HFFc6 (cell line): ENCODE data around the gene ME3. TPM values are rescaled to one million over a fixed set of nuclear protein-coding genes. Genes with fewer than 3 reads are reported as not detected.
"Not testable (repeated sequence)": the region's sequence is repeated elsewhere in the genome, so short reads cannot be mapped to it uniquely, and the experiment has no call there.

ENCODE experiments used
- DNase-seq: peaks from one replicate; pipeline ENCODE4 v3.0.0-alpha.2; 2018
- H3K27ac Mint-ChIP-seq: 2 replicates; pipeline ENCODE4 v1.8.0; 2020; ENCODE audit warnings: mild to moderate bottlenecking, mixed read lengths
- H3K27me3 Mint-ChIP-seq: 2 replicates; pipeline ENCODE4 v1.8.0; 2021; ENCODE audit warnings: mild to moderate bottlenecking, moderate library complexity, mixed read lengths; ENCODE audit not compliant: insufficient read depth
- H3K36me3 Mint-ChIP-seq: 2 replicates; pipeline ENCODE4 v1.8.0; 2021; ENCODE audit warnings: low read depth, mixed read lengths
- H3K4me1 Mint-ChIP-seq: 2 replicates; pipeline ENCODE4 v1.8.0; 2020; ENCODE audit warnings: low read depth, mixed read lengths
- H3K4me3 Mint-ChIP-seq: 2 replicates; pipeline ENCODE4 v1.8.0; 2020; ENCODE audit warnings: mild to moderate bottlenecking, moderate library complexity, mixed read lengths
- H3K9me3 Mint-ChIP-seq: 2 replicates; pipeline ENCODE4 v1.8.0; 2020; ENCODE audit warnings: mild to moderate bottlenecking, mixed read lengths
- total RNA-seq, 6 experiments: library from RNA; stranded (reverse); fragmentation: NEBNext Ultra II Directional; extraction: Animal tissue kit (Norgen Biotek cat#: 25700); gene quantifications; 2 replicates in 1 of 6; 3 replicates in 5 of 6; pipeline ENCODE4 v1.2.3, GENCODE V29; 2021
- TF ChIP-seq, protein P1 (sequence below): fragments of 200-600 bp; sonication (generic); IDR thresholded peaks from 2 replicates; pipeline ENCODE4 v1.5.0; 2021; ENCODE audit warnings: antibody characterized with exemption, mild to moderate bottlenecking

The ME3 gene
- total RNA-seq, 6 experiments from 2014 or later = 3.5 to 8.6 (median 6.6) TPM

DNA sequence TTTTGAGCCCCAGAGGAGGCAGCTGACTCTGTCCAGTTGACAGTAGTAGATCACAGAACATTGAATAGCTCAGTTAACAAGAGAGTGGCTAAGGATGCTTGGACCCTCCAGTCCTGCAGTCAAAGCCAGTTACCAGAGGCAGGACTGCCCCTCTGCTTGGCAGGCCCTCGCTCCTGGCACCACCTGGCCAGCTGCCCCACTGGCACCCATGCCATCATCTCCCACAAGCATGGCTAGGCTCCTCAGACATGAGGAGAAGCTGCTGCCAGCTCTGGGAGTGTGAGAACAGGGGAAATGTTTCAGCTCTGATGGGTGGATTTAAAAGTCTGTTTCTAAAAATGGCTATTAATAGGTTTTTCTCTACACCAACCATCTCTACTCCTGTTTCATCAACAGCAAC, 13.9 kb downstream of the ME3 start:
- Mint-ChIP-seq H3K9me3 (no peaks in the 10 kb centered on the region), H3K36me3 (no peaks in the 10 kb centered on the region), H3K4me3 (no peak overlapping the region), H3K27me3 (no peaks in the 10 kb centered on the region; the same call in 1 of the 2 replicates), H3K4me1 (peaks cover 35% of the 10 kb centered on the region), H3K27ac (no peak overlapping the region)
- no peak for DNase-seq
- TF ChIP-seq, protein P1, sequence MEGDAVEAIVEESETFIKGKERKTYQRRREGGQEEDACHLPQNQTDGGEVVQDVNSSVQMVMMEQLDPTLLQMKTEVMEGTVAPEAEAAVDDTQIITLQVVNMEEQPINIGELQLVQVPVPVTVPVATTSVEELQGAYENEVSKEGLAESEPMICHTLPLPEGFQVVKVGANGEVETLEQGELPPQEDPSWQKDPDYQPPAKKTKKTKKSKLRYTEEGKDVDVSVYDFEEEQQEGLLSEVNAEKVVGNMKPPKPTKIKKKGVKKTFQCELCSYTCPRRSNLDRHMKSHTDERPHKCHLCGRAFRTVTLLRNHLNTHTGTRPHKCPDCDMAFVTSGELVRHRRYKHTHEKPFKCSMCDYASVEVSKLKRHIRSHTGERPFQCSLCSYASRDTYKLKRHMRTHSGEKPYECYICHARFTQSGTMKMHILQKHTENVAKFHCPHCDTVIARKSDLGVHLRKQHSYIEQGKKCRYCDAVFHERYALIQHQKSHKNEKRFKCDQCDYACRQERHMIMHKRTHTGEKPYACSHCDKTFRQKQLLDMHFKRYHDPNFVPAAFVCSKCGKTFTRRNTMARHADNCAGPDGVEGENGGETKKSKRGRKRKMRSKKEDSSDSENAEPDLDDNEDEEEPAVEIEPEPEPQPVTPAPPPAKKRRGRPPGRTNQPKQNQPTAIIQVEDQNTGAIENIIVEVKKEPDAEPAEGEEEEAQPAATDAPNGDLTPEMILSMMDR = no peak

DNA sequence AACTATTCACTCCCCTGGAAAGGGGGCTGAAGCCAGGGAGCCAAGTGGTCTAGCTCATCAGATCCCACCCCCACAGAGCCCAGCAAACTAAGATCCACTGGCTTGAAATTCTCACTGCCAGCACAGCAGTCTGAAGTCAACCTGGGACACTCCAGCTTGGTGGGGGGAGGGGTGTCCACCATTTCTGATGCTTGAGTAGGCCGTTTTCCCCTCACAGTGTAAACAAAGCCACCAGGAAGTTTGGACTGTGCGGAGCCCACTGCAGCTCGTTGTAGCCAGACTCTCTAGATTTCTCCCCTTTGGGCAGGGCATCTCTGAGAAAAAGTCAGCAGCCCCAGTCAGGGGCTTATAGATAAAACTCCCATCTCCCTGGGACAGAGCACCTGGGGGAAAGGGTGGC, 27.2 kb downstream of the ME3 start:
- not testable (repeated sequence) for DNase-seq, H3K4me3 Mint-ChIP-seq, H3K27me3 Mint-ChIP-seq, H3K27ac Mint-ChIP-seq
- Mint-ChIP-seq H3K9me3 (peaks cover 10% of the 10 kb centered on the region), H3K4me1 (peaks cover 31% of the 10 kb centered on the region), H3K36me3 (peaks cover 28% of the 10 kb centered on the region)

DNA sequence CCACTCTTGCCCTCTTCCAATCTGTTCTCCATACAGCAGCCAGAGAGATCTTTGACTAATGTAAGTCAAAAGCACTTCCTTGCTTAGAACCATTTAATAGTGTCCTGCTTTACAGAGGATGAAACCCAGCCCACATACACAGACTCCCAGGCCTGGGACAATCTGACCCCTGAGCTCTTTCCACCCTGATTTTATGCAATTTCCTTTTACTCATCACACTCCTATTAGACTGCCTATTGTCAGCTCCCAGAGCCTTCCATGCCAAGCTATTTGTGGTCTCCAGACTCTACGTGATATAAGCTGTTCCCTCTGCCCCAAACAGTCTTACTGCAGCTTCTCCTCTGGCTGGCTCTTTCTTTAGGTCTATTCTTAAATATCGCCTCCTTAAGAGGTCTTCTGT, 28.1 kb downstream of the ME3 start:
- DNase-seq = peak; percentile 25
- TF ChIP-seq, protein P1 = no peak
- peaks cover 26% of the 10 kb centered on the region for H3K36me3 Mint-ChIP-seq
- peaks cover 38% of the 10 kb centered on the region for H3K4me1 Mint-ChIP-seq
- peak overlapping the region; percentile 59 for H3K27ac Mint-ChIP-seq
- peaks cover 9% of the 10 kb centered on the region for H3K9me3 Mint-ChIP-seq
- no peak overlapping the region for H3K4me3 Mint-ChIP-seq
- peaks cover 1% of the 10 kb centered on the region; the same call in 1 of the 2 replicates for H3K27me3 Mint-ChIP-seq

DNA sequence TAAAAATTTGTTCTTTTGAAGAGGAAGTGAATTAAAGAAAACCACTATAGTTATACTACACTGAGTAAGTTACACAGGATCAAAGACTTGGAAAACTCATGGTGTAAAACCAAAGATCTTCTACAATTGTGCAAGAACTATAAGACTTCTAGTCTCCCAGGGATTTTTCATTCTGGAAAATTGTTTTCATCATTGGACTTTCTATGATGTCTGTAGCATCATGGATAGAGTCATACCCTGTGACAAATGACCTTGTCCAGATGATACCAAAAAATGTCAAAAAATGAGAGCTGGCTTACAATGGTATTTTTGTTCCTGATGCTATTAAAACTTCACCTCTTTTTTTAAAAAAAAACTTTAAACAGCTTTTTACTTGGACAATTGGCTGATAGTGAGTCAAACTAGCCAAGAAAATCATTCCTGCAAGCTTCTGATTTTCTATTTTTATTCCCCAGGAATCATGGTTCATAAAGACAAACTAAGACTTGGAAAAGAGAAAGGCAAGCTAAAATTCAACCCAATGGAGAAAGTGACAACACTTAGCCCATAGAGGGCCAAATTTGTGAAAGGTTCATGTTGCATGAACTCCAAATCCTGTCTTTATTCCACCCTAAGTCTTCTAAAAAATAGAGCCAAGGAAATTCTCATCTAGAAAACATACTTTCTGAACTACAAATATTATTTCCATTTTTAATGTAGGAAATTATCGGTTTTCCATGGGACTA, 30.7 kb downstream of the ME3 start:
- peaks cover 1% of the 10 kb centered on the region; the same call in 1 of the 2 replicates for H3K27me3 Mint-ChIP-seq
- H3K4me3 Mint-ChIP-seq = no peak overlapping the region
- TF ChIP-seq, protein P1 = peak; percentile 30
- no peak overlapping the region for H3K27ac Mint-ChIP-seq
- H3K9me3 Mint-ChIP-seq = no peaks in the 10 kb centered on the region
- H3K4me1 Mint-ChIP-seq = peaks cover 64% of the 10 kb centered on the region
- H3K36me3 Mint-ChIP-seq = peaks cover 9% of the 10 kb centered on the region; the same call in 1 of the 2 replicates
- DNase-seq = no peak

DNA sequence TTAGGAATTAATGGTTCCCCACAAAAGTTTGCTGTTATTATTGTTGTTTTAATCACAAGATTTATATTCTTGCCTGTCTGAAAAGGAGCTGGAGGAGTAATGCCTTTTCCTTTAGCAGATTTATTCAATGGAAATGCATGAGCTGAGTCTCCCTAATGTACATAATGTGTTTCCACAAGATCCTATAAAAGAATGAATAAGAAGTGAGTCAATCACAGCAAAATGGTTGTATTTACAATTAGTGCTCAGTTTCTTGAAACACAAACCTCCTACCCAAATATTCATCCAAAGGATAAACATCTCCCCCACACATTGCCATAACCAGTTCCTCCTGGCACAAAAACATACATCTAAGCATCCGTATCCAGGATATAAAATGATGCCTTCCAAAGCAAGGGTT, 33.3 kb downstream of the ME3 start:
- TF ChIP-seq, protein P1 = no peak
- peak overlapping the region; percentile 56 for H3K27ac Mint-ChIP-seq
- peak; percentile 49 for DNase-seq
- peaks cover 69% of the 10 kb centered on the region for H3K4me1 Mint-ChIP-seq
- H3K27me3 Mint-ChIP-seq = peaks cover 1% of the 10 kb centered on the region; the same call in 1 of the 2 replicates
- H3K9me3 Mint-ChIP-seq = no peaks in the 10 kb centered on the region
- peak overlapping the region; percentile 30; the same call in 1 of the 2 replicates for H3K4me3 Mint-ChIP-seq
- H3K36me3 Mint-ChIP-seq = 0 out of 2 replicates have a peak, but pooled peaks cover 8% of the 10 kb centered on the region

DNA sequence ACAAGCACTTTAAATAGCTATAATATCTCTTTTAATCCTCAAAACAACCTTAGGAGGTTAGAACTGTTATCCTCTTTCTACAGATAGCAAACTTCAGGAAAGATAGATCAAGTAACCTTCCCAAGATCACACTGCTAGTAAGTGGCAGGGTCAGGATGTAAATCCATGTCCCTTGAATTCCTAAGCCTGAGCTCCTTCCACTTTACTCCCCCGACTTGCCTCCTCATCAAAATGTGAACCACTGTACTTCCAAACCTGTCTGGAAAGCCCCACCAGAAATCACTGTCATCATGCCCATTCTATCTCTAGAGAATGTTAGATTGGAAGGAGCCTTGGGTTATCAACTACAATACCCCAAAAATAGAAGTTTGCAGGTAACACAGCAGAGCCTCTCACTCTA, 33.7 kb downstream of the ME3 start:
- Mint-ChIP-seq H3K36me3 (0 out of 2 replicates have a peak, but pooled peaks cover 8% of the 10 kb centered on the region), H3K27ac (peak overlapping the region; percentile 56), H3K4me3 (peak overlapping the region; percentile 30; the same call in 1 of the 2 replicates), H3K9me3 (no peaks in the 10 kb centered on the region), H3K27me3 (no peaks in the 10 kb centered on the region), H3K4me1 (peaks cover 69% of the 10 kb centered on the region)
- TF ChIP-seq, protein P1 = no peak
- DNase-seq = no peak
